Prostate gland (tissue), 2 donors: ENCODE data around the gene PEX7. TPM values are rescaled to one million over a fixed set of nuclear protein-coding genes. Genes with fewer than 3 reads are reported as not detected.

Experiments
- DNase-seq: peaks from one replicate; pipeline ENCODE4 v3.0.0-alpha.2; 2019; ENCODE audit warnings: low spot score
- H3K27ac ChIP-seq, 2 donors: fragments of 200-600 bp; sonication (generic); 2 replicates each; pipeline ENCODE4 v1.5.1; 2017 to 2019
- H3K27me3 ChIP-seq: fragments of 200-600 bp; sonication (generic); replicated peaks from 2 replicates; pipeline ENCODE4 v1.5.1; 2019; ENCODE audit not compliant: insufficient read depth
- H3K36me3 ChIP-seq, 2 donors: fragments of 200-600 bp; sonication (generic); 1 replicate in 1 of 2; 2 replicates in 1 of 2; pipeline versions ENCODE4 v1.5.1 to v1.8.1; 2017 to 2019
- H3K4me1 ChIP-seq: fragments of 200-600 bp; sonication (generic); replicated peaks from 2 replicates; pipeline ENCODE4 v1.5.1; 2019
- H3K4me3 ChIP-seq, 2 donors: fragments of 200-600 bp; sonication (generic); 2 replicates each; pipeline ENCODE4 v1.5.1; 2017 to 2019
- H3K9me3 ChIP-seq: fragments of 200-600 bp; sonication (generic); 2 replicates; pipeline ENCODE4 v1.5.1; 2017
- POLR2A ChIP-seq: fragments of 450-650 bp; IDR thresholded peaks from one replicate; pipeline ENCODE4 v1.6.1; 2016; ENCODE audit warnings: antibody characterized with exemption, mild to moderate bottlenecking
- POLR2AphosphoS5 ChIP-seq: sonication (generic); formaldehyde crosslinking; IDR thresholded peaks from one replicate; pipeline ENCODE4 v1.6.1; 2017; ENCODE audit warnings: antibody characterized with exemption
- WGBS: methylation state at CpG from one replicate; pipeline ENCODE4 v1.1.5; 2018; 5-methylcytosine and 5-hydroxymethylcytosine counted together
- intact Hi-C: fragments of 100-400 bp; cut with DNase I; formaldehyde crosslinking; loops from one replicate; pipeline ENCODE4 v1.14.2; 2022
- small RNA-seq, 2 donors: library from RNA; depleted of rRNA; stranded (forward); fragments of <200 nt; gene quantifications; one replicate each; pipeline ENCODE3, GENCODE V24; 2016
- total RNA-seq, 2 donors: library from RNA; depleted of rRNA; stranded (reverse); fragments of >200 nt; gene quantifications; one replicate each; pipeline ENCODE4 v1.1.0, GENCODE V29; 2016
- TF ChIP-seq, protein P1 (sequence below), 4 experiments: fragments of 200-600 bp in 2 of 4; fragments of 450-650 bp in 2 of 4; sonication (generic) in 2 of 4; IDR thresholded peaks; 1 replicate in 3 of 4; 2 replicates in 1 of 4; pipeline ENCODE4 v1.5.1; 2016 to 2019; ENCODE audit warnings: antibody characterized with exemption in 4 of 4, mild to moderate bottlenecking in 2 of 4, moderate library complexity in 2 of 4

PEX7 gene
- total RNA-seq, 2 donors from 2014 or later = 15.4 to 27.6 TPM

DNA sequence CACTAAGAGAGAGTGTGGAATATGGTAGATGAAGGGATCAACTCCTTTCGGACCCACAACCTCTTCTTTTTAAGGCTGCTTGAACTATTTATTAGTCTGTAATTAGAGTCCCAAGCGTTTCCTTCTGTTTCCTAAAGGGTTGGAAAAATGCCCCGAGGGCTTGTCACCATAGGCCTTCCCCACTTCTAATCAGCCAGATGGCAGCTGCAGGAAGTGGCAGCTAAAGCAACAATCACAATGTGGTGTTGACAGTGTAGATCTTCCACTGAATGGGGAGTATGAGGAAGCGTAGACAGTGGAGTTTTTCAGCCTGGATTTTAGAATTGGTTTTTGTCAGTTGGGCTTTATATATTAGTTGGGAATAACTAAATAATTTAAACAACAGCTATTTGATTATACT, 140.3 kb downstream of the PEX7 start:
- WGBS = 47% methylated on average over 4 of the region's 4 CpGs
- intact Hi-C loops = no loop called here
- no peak overlapping the region for H3K4me3 ChIP-seq

DNA sequence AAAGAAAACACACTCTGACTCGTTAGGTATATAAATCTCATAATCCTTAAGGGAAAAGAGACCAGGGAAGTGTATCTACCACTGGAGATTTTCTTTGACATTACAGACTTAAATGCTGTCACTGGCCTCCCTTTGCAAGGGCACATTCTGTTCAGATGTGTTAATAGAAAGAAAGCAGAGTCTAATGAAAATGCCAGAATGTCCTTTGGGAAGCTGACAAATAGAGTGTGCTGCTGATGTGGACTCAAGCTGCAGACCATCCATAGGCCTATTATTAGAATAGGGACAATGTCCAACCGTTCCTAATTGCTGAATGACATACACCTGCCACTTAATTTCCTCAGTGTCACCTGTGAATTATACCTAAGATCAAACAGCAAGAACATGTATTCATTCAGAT, 140.9 kb downstream of the PEX7 start:
- no peaks in the 10 kb centered on the region for H3K9me3 ChIP-seq
- WGBS = 58% methylated on average over 2 of the region's 2 CpGs
- intact Hi-C loops = no loop called here
- no peaks in the 10 kb centered on the region for H3K36me3 ChIP-seq
- TF ChIP-seq POLR2AphosphoS5 (no peak), POLR2A (no peak)
- TF ChIP-seq, protein P1, sequence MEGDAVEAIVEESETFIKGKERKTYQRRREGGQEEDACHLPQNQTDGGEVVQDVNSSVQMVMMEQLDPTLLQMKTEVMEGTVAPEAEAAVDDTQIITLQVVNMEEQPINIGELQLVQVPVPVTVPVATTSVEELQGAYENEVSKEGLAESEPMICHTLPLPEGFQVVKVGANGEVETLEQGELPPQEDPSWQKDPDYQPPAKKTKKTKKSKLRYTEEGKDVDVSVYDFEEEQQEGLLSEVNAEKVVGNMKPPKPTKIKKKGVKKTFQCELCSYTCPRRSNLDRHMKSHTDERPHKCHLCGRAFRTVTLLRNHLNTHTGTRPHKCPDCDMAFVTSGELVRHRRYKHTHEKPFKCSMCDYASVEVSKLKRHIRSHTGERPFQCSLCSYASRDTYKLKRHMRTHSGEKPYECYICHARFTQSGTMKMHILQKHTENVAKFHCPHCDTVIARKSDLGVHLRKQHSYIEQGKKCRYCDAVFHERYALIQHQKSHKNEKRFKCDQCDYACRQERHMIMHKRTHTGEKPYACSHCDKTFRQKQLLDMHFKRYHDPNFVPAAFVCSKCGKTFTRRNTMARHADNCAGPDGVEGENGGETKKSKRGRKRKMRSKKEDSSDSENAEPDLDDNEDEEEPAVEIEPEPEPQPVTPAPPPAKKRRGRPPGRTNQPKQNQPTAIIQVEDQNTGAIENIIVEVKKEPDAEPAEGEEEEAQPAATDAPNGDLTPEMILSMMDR (IDR thresholded peaks at IDR 0.05) = no peak
- DNase-seq = no peak
- no peaks in the 10 kb centered on the region for H3K4me1 ChIP-seq
- H3K4me3 ChIP-seq = no peak overlapping the region
- no peak overlapping the region for H3K27ac ChIP-seq
- no peaks in the 10 kb centered on the region for H3K27me3 ChIP-seq

More for the DNA sequence above, 140.3 kb downstream of the PEX7 start:
- TF ChIP-seq POLR2AphosphoS5 = no peak
- TF ChIP-seq, protein P1 (IDR thresholded peaks at IDR 0.05) = no peak
- no peak for TF ChIP-seq POLR2A
- H3K27me3 ChIP-seq = no peaks in the 10 kb centered on the region
- no peak for DNase-seq
- H3K4me1 ChIP-seq = no peaks in the 10 kb centered on the region
- no peaks in the 10 kb centered on the region for H3K36me3 ChIP-seq
- H3K27ac ChIP-seq = no peak overlapping the region
- H3K9me3 ChIP-seq = no peaks in the 10 kb centered on the region

Small RNA genes lying within 50 kb of the gene (small RNA-seq; reads per million reads assigned to genes)
- gene RF00019 (0 reads per million in 2 donors), gene RF00443 (0 reads per million in 2 donors)

Other genes starting within 250 kb of the PEX7 start
- 10 to 100 TPM; 65.7 to 98.4 TPM for gene MAP3K5, start 30.1 kb upstream of the PEX7 start, total RNA-seq
- gene SLC35D3, start 99.7 kb downstream of the PEX7 start, total RNA-seq = under 1 TPM in 1 of 2 donors, not detected in 1; 0.23 TPM
- gene IL20RA, start 222.4 kb downstream of the PEX7 start, total RNA-seq = 10 to 100 TPM; 19.9 to 25.3 TPM